PC-3 (cell line): ENCODE measurements around the gene GREB1L. TPM values are rescaled to one million over a fixed set of nuclear protein-coding genes. Genes with fewer than 3 reads are reported as not detected.

Source experiments
- ATAC-seq: fragments of 200-7000 bp; cut with Tn5 transposase; 2 replicates; pipeline ENCODE4 v1.9.1; 2020; ENCODE audit warnings: mild to moderate bottlenecking, moderate library complexity
- BruUV-seq: library from RNA; stranded (reverse); fragments of 400-500 nt; replicated peaks from 2 replicates; lab custom pipeline; 2021; lab: Mats Ljungman, UMichigan
- CTCF ChIA-PET: fragments of 300-600 bp; sonication (Branson Sonifier 250); formaldehyde crosslinking; loops from one replicate; lab custom pipeline; 2022; ENCODE audit warnings: antibody characterized with exemption; lab: Charles Lee
- POLR2A ChIA-PET: fragments of 300-600 bp; sonication (Branson Sonifier 250); formaldehyde crosslinking; loops from one replicate; lab custom pipeline; 2022; ENCODE audit warnings: antibody characterized with exemption; ENCODE audit not compliant: unreplicated experiment; lab: Charles Lee
- DNase-seq: peaks from one replicate; pipeline ENCODE4 v3.0.0-alpha.2; 2015
- H2AFZ ChIP-seq: fragments of 300-600 bp; sonication (generic); 2 replicates; pipeline ENCODE4 v1.6.0; 2016; ENCODE audit warnings: antibody characterized with exemption, low read length
- H3F3A ChIP-seq: fragments of 300-600 bp; sonication (generic); one replicate; pipeline ENCODE4 v1.6.0; 2017; ENCODE audit warnings: antibody characterized with exemption, low read length, control low read depth, mild to moderate bottlenecking; ENCODE audit not compliant: unreplicated experiment
- H3K27ac ChIP-seq: fragments of 300-600 bp; sonication (generic); 2 replicates; pipeline ENCODE4 v1.5.1; 2016; ENCODE audit warnings: mild to moderate bottlenecking, low read length
- H3K27me3 ChIP-seq: fragments of 300-600 bp; sonication (generic); 2 replicates; pipeline ENCODE4 v1.6.1; 2016; ENCODE audit warnings: low read length, mixed read lengths
- H3K36me3 ChIP-seq: fragments of 300-600 bp; sonication (generic); 2 replicates; pipeline ENCODE4 v1.6.1; 2016; ENCODE audit warnings: low read depth, mixed run types, low read length, mixed read lengths
- H3K4me1 ChIP-seq: fragments of 300-600 bp; sonication (generic); 2 replicates; pipeline ENCODE4 v1.5.1; 2016; ENCODE audit warnings: low read length; ENCODE audit not compliant: insufficient read depth
- H3K4me2 ChIP-seq: fragments of 300-600 bp; sonication (generic); 2 replicates; pipeline ENCODE4 v1.6.0; 2016; ENCODE audit warnings: low read length
- H3K4me3 ChIP-seq: fragments of 300-600 bp; sonication (generic); 2 replicates; pipeline ENCODE4 v1.5.1; 2016; ENCODE audit warnings: mild to moderate bottlenecking, low read length, mixed read lengths
- H3K79me2 ChIP-seq: fragments of 300-600 bp; sonication (generic); 2 replicates; pipeline ENCODE4 v1.6.1; 2017; ENCODE audit warnings: low read length, mixed read lengths
- H3K9ac ChIP-seq: fragments of 300-600 bp; sonication (generic); 2 replicates; pipeline ENCODE4 v1.6.0; 2016; ENCODE audit warnings: mild to moderate bottlenecking, low read length
- H3K9me2 ChIP-seq: fragments of 300-600 bp; sonication (generic); replicated peaks from 2 replicates; pipeline ENCODE4 v1.6.1; 2016; ENCODE audit warnings: mixed run types, low read length, mixed read lengths
- H3K9me3 ChIP-seq: fragments of 300-600 bp; sonication (generic); 2 replicates; pipeline ENCODE4 v1.6.1; 2016; ENCODE audit warnings: low read length, mixed read lengths
- H4K20me1 ChIP-seq: fragments of 300-600 bp; sonication (generic); 2 replicates; pipeline ENCODE4 v1.6.1; 2016; ENCODE audit warnings: low read length, mixed read lengths
- CTCF ChIP-seq: fragments of 300-600 bp; sonication (generic); conservative IDR thresholded peaks from 2 replicates; pipeline ENCODE4 v1.5.1; 2017; ENCODE audit warnings: antibody characterized with exemption, low read depth, mild to moderate bottlenecking, low read length
- EZH2 ChIP-seq: fragments of 300-600 bp; sonication (generic); IDR thresholded peaks from one replicate; pipeline ENCODE4 v1.6.1; 2017; ENCODE audit warnings: antibody characterized with exemption, mild to moderate bottlenecking, low read length; ENCODE audit not compliant: unreplicated experiment
- EZH2phosphoT487 ChIP-seq: fragments of 300-600 bp; sonication (generic); IDR thresholded peaks from 2 replicates; pipeline ENCODE4 v1.6.1; 2018; ENCODE audit warnings: mild to moderate bottlenecking, antibody characterized with exemption, low read length, borderline replicate concordance
- intact Hi-C: fragments of 100-400 bp; cut with micrococcal nuclease; formaldehyde crosslinking; loops from 2 replicates; pipeline ENCODE4 v1.9.0; 2023
- total RNA-seq: library from RNA; depleted of rRNA; stranded (reverse); fragments of >200 nt; gene quantifications from 2 replicates; pipeline ENCODE4 v1.2.3, GENCODE V29; 2014

Gene GREB1L
- total RNA-seq, 1 experiment from 2014 or later, result 10.3 TPM

GRCh38 chr18:21270453-21270852, 28.4 kb downstream of the GREB1L start:
- H3K27me3 ChIP-seq, result no peaks in the 10 kb centered on the region
- no peak for DNase-seq
- H3K4me1 ChIP-seq, result no peaks in the 10 kb centered on the region
- H3K79me2 ChIP-seq, result no peaks in the 10 kb centered on the region
- no peak for ATAC-seq
- BruUV-seq, result no TSS peak
- no peak overlapping the region for H3K4me3 ChIP-seq
- TF ChIP-seq EZH2phosphoT487, result no peak
- TF ChIP-seq EZH2, result no peak
- no peak for TF ChIP-seq CTCF
- ChIA-PET CTCF (no interaction called here), POLR2A (no interaction called here)
- H4K20me1 ChIP-seq, result no peaks in the 10 kb centered on the region
- no peaks in the 10 kb centered on the region for H3F3A ChIP-seq
- H3K9me2 ChIP-seq, result no peaks in the 10 kb centered on the region
- H3K9ac ChIP-seq, result no peak overlapping the region
- no peak overlapping the region for H2AFZ ChIP-seq
- no peak overlapping the region for H3K27ac ChIP-seq
- H3K9me3 ChIP-seq, result no peaks in the 10 kb centered on the region
- H3K36me3 ChIP-seq, result no peaks in the 10 kb centered on the region
- intact Hi-C loops, result no loop called here
- H3K4me2 ChIP-seq, result no peak overlapping the region

GRCh38 chr18:21272016-21272579, 30.1 kb downstream of the GREB1L start:
- H4K20me1 ChIP-seq, result no peaks in the 10 kb centered on the region
- H2AFZ ChIP-seq, result no peak overlapping the region
- no peak overlapping the region for H3K4me2 ChIP-seq
- TF ChIP-seq EZH2phosphoT487, result no peak
- TF ChIP-seq EZH2, result no peak
- TF ChIP-seq CTCF, result no peak
- intact Hi-C loops, result no loop called here
- DNase-seq (no peak), ATAC-seq (no peak)
- H3K27me3 ChIP-seq, result no peaks in the 10 kb centered on the region
- no TSS peak for BruUV-seq
- H3K36me3 ChIP-seq, result no peaks in the 10 kb centered on the region
- H3K4me1 ChIP-seq, result no peaks in the 10 kb centered on the region
- H3F3A ChIP-seq, result no peaks in the 10 kb centered on the region
- ChIA-PET POLR2A (no interaction called here), CTCF (no interaction called here)
- H3K27ac ChIP-seq, result no peak overlapping the region
- H3K9me2 ChIP-seq, result no peaks in the 10 kb centered on the region
- H3K4me3 ChIP-seq, result no peak overlapping the region
- no peaks in the 10 kb centered on the region for H3K9me3 ChIP-seq
- no peak overlapping the region for H3K9ac ChIP-seq
- no peaks in the 10 kb centered on the region for H3K79me2 ChIP-seq

- Histone ChIP-seq H3K9ac (no peak overlapping the region), H2AFZ (no peak overlapping the region), H3K27me3 (no peaks in the 10 kb centered on the region), H3K36me3 (no peaks in the 10 kb centered on the region), H3K4me1 (no peaks in the 10 kb centered on the region), H3K4me3 (no peak overlapping the region), H3K79me2 (no peaks in the 10 kb centered on the region), H3K9me2 (no peaks in the 10 kb centered on the region), H3K27ac (no peak overlapping the region), H3K9me3 (no peaks in the 10 kb centered on the region), H3F3A (no peaks in the 10 kb centered on the region), H3K4me2 (no peak overlapping the region), H4K20me1 (no peaks in the 10 kb centered on the region)
- no TSS peak for BruUV-seq
- POLR2A ChIA-PET, result no interaction called here
- ATAC-seq (no peak), DNase-seq (no peak)
- intact Hi-C loops, result no loop called here
- TF ChIP-seq EZH2phosphoT487 (no peak), EZH2 (no peak), CTCF (no peak)
- CTCF ChIA-PET, result no interaction called here
Measured at GRCh38 chr18:21273568-21273967, 31.5 kb downstream of the GREB1L start.
